Ecto neural progenitor cell (in vitro differentiated cells): Measurements from ENCODE around the gene KCNMB4.

Source experiments
- DNase-seq: peaks from one replicate; pipeline ENCODE4 v3.0.0-alpha.2; 2018; ENCODE audit warnings: low spot score

Gene KCNMB4, protein sequence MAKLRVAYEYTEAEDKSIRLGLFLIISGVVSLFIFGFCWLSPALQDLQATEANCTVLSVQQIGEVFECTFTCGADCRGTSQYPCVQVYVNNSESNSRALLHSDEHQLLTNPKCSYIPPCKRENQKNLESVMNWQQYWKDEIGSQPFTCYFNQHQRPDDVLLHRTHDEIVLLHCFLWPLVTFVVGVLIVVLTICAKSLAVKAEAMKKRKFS

DNA sequence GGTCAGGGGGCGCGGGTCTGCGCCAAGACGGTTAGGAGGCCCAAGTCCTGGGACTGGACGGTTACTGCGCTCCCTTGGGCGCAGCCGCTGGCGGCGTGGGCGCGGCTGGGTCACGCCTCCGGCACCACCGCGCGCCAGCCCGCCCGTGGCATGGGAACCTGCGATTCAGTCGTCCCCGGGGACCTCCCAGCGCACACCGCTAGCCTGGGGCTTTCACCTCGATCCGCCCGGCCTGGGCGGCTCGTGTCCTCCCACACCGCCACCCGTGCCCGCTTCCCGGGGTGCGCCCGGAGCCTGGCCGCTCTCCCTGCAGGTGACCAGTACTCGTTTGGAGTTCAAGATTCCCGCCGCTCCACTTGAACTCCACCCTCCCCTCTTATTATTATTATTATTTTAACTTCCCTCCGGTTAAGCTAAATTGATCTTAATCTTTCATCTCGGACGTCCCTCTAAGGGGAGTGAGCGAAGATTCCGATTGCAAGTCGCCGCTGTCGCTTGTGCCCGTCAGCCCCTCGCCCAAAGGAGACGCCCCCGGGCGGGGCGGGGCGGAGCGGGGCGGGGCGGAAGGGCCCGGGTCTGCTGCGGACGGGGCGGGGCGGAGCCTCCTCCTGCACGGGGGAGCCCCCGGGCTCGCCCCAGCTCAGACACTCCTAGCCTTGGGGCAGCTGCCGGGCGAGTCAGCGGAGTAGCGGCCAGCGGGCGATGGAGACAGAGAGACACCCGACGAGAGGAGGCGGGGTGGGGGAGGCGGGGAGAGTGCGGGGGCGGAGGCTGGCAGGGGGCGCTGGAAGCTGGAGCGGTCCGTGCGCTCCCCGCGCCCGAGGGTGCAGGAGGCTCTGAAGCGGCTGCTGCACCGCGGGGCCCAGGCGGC, at the start of gene KCNMB4:
Gene KCNMB4 (plus strand): TSS at position 643 of the 871 bp plus-strand sequence. CDS start 445 bp downstream, outside the sequence.
- DNase-seq: peak; percentile 94

DNA sequence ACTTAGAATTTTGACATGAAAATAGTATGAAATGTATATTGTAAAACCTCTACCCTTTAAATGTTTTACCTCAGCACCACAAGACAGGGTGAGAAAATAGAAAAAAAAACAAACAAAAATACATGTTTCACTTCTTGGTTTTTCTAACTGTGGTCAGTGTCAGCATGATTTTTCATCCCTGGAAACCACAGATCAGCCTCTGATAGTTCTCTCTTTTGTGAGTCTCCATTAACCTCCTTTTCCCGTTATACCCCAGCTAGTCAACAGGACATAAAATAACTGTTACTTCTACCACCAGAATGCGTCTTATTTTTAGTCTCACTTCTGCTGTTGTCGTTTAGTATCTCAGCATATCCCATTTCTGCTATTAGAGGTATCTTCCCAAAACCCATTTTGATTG, 48.3 kb upstream of the KCNMB4 start:
- DNase-seq: no peak

DNA sequence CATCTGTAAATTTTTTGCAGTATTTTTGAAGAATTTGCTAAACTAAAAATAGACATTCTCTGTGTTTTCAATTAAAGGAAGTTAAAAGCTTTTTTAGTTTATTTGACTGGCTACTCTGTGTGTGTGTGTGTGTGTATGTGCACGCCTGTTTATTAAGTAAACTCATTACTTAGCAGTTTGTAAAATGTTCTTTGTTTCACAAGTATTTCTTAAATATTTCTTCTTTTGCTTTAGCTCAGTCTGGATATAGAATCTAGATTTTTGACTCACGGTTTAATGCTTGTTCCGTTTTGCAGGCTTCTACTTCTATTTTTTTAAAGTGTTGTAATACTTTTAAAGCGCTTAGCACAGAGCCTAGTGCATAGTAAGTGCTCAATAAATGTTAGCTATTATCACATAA, 46.5 kb upstream of the KCNMB4 start:
- no peak for DNase-seq

DNA sequence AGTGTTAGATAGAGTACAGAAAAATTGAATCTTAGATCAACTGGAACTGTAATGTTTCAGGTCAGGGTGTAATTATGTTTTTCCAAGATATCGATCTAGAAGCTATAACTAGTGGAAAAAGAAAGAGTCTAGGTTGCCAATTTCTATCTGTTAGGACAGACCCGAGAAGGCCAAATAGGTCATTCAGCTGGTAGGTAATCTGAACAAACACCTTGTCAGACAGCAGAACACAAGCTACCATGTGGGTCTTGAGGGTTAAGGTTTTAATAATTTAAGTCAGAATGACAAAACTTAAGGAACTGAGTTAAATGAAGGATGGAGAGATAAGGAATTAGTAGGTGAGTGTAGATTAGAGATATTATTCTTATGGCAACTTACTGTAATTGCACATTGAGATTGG, 44.9 kb upstream of the KCNMB4 start:
- no peak for DNase-seq

DNA sequence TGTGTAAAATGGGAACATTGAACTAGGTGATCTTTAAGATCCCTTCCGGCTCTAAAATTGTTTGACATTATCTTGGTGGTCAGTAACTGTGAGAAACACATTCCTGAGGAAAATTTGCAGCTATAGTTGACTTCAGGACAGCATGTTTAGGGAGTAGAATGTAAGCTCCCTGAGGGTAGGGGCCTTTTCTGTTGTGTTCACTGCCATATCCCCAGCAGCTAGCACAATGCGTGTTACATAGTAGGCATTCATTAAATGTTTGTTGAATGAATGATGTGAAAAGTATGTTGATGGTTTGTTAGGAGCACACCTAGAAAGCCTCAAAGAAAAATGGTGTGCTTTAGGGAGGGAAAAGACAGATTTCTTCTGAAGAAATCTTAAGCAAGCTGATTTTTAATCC, 38.5 kb upstream of the KCNMB4 start:
- DNase-seq: no peak

DNA sequence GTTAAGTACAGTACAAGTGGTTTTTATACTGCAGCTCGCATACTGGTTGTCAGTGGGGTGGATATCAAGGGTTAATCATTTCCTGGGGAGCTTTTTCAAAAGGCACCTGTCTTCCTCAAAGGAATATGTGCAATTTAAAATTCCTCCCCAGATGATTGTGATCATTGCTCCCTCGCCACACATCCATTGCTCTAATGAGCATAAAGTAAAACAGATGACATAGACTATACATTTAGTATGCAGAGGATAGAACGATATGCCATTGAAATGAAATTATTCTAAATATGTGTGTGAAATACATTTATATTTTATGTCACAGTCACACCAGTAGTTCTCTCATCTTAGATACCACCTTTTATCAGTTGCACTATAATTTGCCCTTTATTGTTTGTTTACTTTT, 36.4 kb upstream of the KCNMB4 start:
- no peak for DNase-seq

DNA sequence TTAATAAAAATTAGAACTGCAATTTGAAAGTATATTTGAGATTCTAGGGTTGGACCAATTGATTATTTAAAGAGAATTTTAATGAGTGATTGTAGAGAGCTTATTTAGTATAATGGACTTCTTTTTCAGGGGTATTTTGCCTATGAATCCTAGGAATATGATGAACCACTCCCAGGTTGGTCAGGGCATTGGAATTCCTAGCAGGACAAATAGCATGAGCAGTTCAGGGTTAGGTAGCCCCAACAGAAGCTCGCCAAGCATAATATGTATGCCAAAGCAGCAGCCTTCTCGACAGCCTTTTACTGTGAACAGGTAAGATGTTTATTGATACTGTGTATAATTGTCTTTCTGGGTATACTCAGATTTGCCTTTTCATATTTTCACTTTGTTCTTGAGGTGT, 35.9 kb upstream of the KCNMB4 start:
- DNase-seq: no peak

DNA sequence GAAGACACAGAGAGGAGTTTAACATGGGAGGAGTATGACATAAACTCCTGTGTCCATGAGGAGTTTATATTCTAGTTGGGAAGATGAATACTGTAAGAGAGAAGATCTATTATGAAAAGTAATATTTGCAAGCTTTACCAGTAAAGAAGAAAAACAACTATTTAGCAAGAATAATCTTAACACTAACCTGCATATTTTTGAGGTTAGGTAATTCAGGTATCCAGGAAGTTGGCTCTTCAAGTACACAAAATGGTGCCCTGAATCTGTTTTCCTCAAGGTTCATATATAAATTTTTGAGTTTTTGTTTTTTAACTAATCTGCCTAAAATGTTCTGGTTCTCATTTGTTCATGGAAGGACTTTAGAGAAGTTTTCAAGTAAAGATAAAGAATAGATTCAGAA, 33.9 kb upstream of the KCNMB4 start:
- DNase-seq: no peak

DNA sequence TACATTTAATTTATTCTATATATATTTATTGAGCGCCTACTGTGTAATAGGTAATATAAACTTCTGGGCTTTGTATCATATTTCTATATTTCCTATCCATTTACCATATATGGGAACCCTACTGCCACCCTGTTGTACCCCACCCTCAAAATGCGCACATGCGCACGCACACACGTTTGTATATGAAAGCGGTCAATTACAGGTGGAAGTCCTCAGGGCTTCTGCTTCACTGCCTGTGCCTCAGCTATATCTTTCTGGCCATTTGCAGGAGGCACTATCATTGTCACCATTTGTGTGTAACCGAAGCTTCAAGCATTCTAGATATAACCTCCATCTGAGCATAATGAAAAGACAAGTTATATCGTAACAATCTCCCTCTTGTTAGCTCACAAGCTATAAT, 31.3 kb upstream of the KCNMB4 start:
- no peak for DNase-seq

DNA sequence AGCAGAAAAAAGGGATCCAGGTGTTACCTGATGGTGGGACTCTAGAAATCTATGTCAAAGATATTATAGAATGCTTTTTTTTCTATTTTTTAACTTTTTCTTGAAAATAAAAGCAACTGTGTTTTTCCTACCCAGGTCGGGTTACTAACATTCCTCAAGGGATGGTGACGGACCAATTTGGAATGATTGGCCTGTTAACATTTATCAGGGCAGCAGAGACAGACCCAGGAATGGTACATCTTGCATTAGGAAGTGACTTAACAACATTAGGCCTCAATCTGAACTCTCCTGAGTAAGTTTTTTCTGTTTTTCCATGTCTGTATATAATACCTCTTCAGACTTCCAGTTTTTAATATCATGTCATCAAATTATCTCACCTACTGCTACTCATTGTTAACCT, 27.6 kb upstream of the KCNMB4 start:
- DNase-seq: no peak

DNA sequence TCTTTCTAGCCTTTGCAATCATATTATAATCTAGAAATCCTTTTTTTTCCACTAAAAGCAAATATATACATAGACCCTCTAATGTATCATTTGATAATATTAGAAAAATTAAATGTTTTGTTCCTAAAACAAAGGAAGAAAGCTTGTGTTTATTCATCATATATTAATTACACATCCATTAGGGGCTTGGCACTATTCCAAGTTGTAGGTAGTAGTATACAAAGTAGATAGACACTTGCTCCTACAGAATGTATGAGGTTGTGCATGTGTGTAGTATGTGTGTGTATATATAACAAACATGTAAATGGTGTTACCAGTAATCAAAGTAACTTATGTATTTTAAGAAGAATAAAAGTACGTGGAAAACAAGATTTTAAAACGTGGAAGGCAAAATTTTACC, 15.0 kb upstream of the KCNMB4 start:
- DNase-seq: no peak

DNA sequence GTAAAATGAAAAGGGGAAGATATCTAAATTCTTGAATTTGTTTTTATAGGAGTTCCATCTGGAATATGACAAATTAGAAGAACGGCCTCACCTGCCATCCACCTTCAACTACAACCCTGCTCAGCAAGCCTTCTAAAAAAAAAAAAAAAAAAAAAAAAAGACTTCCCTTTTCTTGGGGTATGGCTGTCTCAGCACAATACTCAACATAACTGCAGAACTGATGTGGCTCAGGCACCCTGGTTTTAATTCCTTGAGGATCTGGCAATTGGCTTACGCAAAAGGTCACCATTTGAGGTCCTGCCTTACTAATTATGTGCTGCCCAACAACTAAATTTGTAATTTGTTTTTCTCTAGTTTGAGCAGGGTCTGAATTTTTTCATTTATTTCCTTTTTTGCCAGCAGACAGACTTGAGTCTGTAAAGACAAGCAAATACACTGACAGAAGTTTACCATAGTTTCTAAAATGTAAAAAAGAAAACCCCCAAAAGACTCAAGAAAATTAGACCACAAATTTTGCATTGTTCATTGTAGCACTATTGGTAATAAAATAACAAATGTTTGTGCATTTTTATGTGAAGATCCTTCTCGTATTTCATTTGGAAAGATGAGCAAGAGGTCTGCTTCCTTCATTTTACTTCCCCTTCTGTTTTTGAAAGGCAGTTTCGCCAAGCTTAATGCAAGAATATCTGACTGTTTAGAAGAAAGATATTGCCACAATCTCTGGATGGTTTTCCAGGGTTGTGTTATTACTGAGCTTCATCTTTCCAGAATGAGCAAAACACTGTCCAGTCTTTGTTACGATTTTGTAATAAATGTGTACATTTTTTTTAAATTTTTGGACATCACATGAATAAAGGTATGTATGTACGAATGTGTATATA, 12.1 kb upstream of the KCNMB4 start:
- DNase-seq: no peak

DNA sequence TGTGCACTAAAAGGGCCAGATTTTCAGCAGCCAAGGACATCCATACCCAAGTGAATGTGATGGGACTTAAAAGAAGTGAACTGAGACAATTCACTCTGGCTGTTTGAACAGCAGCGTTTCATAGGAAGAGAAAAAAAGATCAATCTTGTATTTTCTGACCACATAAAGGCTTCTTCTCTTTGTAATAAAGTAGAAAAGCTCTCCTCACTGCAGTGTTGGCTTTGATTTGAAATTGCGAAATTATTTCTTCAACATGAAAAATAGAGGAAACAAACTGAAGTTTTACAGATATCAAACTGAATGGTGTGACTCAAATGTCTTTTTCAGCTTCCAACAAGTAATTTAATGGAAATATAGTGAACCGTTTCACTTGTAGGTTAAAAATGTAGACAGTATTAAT, 11.3 kb upstream of the KCNMB4 start:
- DNase-seq: no peak

DNA sequence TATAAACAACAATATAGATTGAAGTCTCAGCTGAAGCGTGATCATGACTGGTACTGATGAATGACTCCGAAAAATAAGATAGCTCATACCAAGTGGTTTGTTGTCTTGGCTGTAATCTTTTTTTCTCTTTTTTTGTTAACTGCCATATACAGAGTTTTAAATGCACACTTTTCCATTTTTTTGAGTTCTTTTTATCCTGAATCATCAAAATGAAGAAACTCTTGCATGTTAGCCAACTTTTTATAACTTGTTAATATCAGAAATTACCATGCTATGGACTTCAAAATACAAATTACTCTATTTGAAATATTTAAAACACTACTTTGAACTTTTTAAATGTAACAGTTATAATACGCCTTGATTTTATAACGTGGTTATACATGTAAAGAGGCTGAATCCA, 10.1 kb upstream of the KCNMB4 start:
- no peak for DNase-seq

DNA sequence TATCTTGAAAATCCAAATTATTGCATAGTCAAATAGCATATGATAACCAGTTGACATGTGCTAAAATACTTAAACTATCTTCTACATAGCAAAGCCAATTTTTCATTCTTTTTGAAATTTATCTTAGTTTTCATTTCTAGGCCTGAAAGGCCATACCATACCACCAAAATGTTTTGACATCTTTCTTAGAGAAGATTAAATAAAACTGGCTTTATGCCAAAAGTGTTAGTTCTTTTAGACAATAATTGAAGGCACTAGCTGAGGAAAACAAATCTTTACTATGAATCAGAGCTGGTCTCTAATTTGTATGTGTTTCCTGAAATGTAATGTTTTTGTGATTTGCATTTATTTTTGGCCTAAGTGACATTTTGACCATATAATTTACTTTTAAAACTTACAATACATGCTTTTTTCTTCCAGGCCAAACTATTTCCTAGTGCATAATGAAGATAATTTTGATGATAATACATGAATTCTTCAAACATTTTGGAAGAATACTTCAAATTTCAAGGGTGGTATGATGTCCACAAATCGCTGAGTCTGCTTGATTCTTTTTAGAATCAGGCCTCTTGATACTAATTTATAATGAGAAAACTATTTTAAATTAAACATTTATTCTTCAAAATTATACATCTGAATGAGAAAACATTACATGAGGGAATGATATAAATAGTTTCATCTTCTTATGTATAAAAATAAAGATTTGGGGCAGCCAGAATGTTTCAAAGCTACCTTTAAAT, 6.5 kb upstream of the KCNMB4 start:
- DNase-seq: no peak

DNA sequence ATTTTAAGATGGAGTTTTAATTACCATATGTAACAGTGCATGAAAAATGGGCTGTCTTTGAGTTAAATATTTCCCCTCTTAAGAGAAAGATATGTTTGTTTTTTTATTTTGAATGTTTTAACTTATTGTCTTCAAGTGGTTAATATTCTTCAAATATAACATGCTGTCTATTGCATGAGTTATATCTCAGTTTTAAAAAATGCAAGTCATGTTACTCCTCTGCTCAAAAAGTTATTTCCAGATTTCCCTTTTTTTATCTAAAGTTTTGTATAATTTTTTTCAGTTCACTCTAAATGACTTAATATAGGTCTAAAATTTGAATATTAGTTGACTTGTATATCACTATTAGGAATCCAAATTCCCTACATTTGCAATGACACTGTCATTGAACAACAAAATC, 5.9 kb upstream of the KCNMB4 start:
- DNase-seq: no peak

DNA sequence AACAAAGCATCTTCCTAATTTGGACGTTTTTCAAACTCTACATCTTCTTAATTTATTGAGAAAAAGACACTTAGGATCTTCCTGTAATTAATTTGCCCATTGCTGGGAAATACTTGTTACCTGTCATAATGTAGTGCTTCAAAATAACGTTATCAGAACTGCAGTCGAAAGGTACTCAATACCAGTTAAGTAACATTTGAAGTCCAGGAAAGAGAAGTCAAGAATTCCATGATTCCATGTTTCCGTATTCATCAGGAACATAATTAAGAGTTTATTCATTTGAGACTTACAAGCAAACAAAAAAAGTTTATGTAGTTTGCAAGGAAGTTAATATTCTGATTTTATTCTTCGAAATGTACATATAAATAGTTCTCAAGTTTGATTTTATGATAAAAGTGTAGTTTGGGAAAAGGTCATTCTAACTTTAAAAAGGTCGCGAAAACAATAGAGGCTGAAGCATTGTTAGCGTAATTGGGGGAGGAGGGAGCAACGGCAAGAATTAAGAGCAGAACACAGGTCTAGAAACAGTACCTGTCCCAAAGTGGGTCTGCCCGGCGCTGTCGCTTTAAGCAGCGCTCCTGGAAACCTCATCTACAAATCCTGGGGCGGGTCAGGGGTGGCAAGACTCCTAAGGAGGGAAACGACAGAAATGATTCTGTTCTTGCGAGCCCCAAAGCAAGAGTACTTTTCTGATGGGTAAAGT, 1.2 kb upstream of the KCNMB4 start:
- no peak for DNase-seq

DNA sequence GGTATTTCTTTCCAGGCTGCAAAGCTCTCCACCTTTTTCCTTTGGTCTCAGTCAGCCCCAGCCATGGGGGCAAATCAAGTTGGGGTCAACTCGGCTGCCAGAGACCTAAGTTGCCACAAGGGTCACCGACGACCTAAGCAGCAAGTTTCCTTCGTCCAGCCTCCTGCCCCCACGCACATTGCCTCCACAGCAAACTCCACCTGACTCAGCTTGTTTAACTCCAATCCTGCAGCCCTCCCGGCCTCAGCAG, 767 bp upstream of the KCNMB4 start:
- no peak for DNase-seq

DNA sequence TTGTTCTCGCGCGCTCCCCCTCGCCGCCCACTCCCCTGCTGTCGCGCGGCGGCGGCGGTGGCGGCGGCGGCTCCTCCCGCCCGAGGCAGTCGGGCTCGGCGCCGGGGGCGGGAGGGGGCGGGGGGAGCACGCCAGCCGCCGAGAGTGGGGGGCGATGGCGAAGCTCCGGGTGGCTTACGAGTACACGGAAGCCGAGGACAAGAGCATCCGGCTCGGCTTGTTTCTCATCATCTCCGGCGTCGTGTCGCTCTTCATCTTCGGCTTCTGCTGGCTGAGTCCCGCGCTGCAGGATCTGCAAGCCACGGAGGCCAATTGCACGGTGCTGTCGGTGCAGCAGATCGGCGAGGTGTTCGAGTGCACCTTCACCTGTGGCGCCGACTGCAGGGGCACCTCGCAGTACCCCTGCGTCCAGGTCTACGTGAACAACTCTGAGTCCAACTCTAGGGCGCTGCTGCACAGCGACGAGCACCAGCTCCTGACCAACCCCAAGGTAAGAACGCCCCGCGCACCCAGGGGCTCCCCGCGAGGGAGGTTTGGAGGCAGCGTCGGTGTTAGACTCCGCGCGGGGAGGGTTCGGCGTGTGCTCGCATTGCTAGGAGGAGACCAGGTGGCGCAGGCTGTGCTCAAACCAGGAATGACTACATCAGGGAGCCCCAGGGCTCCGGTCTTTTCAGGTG, 629 bp downstream of the KCNMB4 start:
- peak; percentile 76 for DNase-seq

DNA sequence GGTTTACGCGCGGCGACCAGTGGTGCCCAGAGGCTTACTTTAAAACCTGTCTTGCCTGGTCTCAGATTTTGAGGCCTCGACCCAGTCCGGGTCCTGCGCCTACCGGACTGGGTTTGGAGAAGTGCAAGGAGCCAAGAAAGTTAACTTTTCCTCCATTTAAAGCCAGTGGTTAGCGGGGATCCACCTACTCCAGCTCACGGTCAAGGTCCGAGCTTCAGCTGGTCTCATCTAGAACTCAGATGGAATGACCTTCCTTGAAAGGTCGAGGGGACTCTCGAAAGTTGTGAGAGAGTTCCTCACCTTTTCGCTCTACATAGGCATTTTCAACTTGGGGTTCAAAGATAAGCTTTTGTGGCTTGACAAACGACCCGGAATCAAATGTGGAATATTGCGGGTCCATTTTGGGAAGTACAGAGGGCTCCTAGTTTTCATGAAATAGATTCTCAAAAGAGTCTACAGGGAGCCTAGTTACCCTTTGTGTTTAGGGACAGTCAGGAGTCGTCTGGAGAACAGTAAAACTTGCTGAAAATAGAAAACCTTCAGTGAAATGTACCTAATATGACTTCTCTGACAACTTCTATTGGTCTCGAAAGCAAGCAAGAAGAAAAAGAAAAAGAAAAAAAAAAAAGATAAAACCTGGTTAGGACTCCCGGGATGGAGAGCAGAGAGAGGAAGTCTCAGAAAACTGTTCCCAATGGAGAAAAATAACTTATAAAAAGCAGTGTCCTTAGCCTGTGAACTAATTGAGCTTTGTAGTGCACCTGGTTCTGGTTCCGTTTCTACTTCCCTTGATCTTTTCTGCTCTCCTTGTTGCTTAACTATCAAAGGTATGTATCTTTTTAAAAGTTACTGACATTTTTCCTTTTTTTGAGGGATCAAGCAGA, 1.4 kb downstream of the KCNMB4 start:
- no peak for DNase-seq
